IMR-90 (cell line): ENCODE data around the gene ID3. TPM values are rescaled to one million over a fixed set of nuclear protein-coding genes. Genes with fewer than 3 reads are reported as not detected.

Experiments
- ATAC-seq: fragments of 200-7000 bp; cut with Tn5 transposase; 2 replicates; pipeline ENCODE4 v1.9.1; 2020; ENCODE audit warnings: low read depth, mild to moderate bottlenecking, moderate library complexity
- BruUV-seq: library from RNA; stranded (reverse); fragments of 400-500 nt; replicated peaks from 2 replicates; lab custom pipeline; 2021; lab: Mats Ljungman, UMichigan
- CTCF ChIA-PET: fragments of 300-600 bp; formaldehyde crosslinking; extraction: SDS; loops from one replicate; lab custom pipeline; 2021; ENCODE audit warnings: antibody characterized with exemption; lab: Yijun Ruan, JAX
- POLR2A ChIA-PET: fragments of 300-600 bp; sonication (Branson Sonifier 250); formaldehyde crosslinking; loops from one replicate; lab custom pipeline; 2022; ENCODE audit warnings: antibody characterized with exemption; ENCODE audit not compliant: unreplicated experiment; lab: Charles Lee
- DNase-seq: peaks from one replicate; pipeline ENCODE4 v3.0.0; 2013
- H2AFZ ChIP-seq: replicated peaks from 2 replicates; pipeline ENCODE3; 2013; ENCODE audit warnings: low read length, mild to moderate bottlenecking; ENCODE audit not compliant: poor library complexity
- H2AK5ac ChIP-seq: 2 replicates; pipeline ENCODE4 v1.6.1; 2013; ENCODE audit warnings: low read depth, low read length, inconsistent platforms
- H2AK9ac ChIP-seq: replicated peaks from 2 replicates; pipeline ENCODE3; 2013; ENCODE audit warnings: mild to moderate bottlenecking, low read depth, low read length, moderate library complexity; ENCODE audit not compliant: poor library complexity
- H2BK120ac ChIP-seq: 2 replicates; pipeline ENCODE4 v1.6.1; 2013; ENCODE audit warnings: low read depth, low read length, inconsistent platforms
- H2BK15ac ChIP-seq: 3 replicates; pipeline ENCODE4 v1.6.1; 2013; ENCODE audit warnings: low read depth, low read length, inconsistent platforms
- H2BK20ac ChIP-seq: 2 replicates; pipeline ENCODE4 v1.6.1; 2013; ENCODE audit warnings: low read depth, mild to moderate bottlenecking, inconsistent platforms, low read length, moderate library complexity
- H2BK5ac ChIP-seq: 2 replicates; pipeline ENCODE4 v1.6.1; 2013; ENCODE audit warnings: mild to moderate bottlenecking, low read depth, low read length, inconsistent platforms; ENCODE audit not compliant: poor library complexity, severe bottlenecking
- H3K14ac ChIP-seq: replicated peaks from 2 replicates; pipeline ENCODE4 v1.6.1; 2013; ENCODE audit warnings: low read depth, low read length, inconsistent platforms
- H3K18ac ChIP-seq: 2 replicates; pipeline ENCODE4 v1.6.1; 2013; ENCODE audit warnings: low read depth, low read length, control low read depth
- H3K23ac ChIP-seq: 2 replicates; pipeline ENCODE4 v1.6.1; 2013; ENCODE audit warnings: low read depth, low read length, inconsistent platforms
- H3K27ac ChIP-seq: 2 replicates; pipeline ENCODE4 v1.5.1; 2013; ENCODE audit warnings: mild to moderate bottlenecking, control low read depth, low read length; ENCODE audit not compliant: insufficient read depth
- H3K27me3 ChIP-seq: 2 replicates; pipeline ENCODE4 v1.6.1; 2013; ENCODE audit warnings: low read length; ENCODE audit not compliant: control insufficient read depth, insufficient read depth
- H3K36me3 ChIP-seq: 2 replicates; pipeline ENCODE4 v1.6.1; 2013; ENCODE audit warnings: low read length, mixed read lengths; ENCODE audit not compliant: control insufficient read depth, insufficient read depth
- H3K4ac ChIP-seq: 2 replicates; pipeline ENCODE4 v1.6.1; 2013; ENCODE audit warnings: low read depth, low read length, inconsistent platforms
- H3K4me1 ChIP-seq: 2 replicates; pipeline ENCODE4 v1.6.1; 2013; ENCODE audit warnings: low read length, mixed read lengths; ENCODE audit not compliant: control insufficient read depth, insufficient read depth
- H3K4me2 ChIP-seq: 2 replicates; pipeline ENCODE4 v1.6.1; 2013; ENCODE audit warnings: low read depth, mild to moderate bottlenecking, control low read depth, low read length, moderate library complexity
- H3K4me3 ChIP-seq: 2 replicates; pipeline ENCODE4 v1.5.1; 2013; ENCODE audit warnings: low read depth, mild to moderate bottlenecking, control low read depth, low read length, moderate library complexity; ENCODE audit not compliant: insufficient read depth
- H3K56ac ChIP-seq: 2 replicates; pipeline ENCODE4 v1.6.1; 2013; ENCODE audit warnings: low read length, inconsistent platforms; ENCODE audit not compliant: insufficient read depth; ENCODE audit errors: extremely low read depth
- H3K79me1 ChIP-seq, 2 experiments: 2 replicates each; pipeline ENCODE4 v1.6.1; 2013; ENCODE audit warnings: low read length in 2 of 2, inconsistent platforms in 1 of 2, low read depth in 1 of 2
- H3K9ac ChIP-seq: 2 replicates; pipeline ENCODE4 v1.6.1; 2013; ENCODE audit warnings: low read depth, low read length, control low read depth
- H3K9me1 ChIP-seq: 2 replicates; pipeline ENCODE4 v1.6.1; 2013; ENCODE audit warnings: low read length, inconsistent platforms; ENCODE audit not compliant: insufficient read depth
- H3K9me3 ChIP-seq: 2 replicates; pipeline ENCODE4 v1.6.1; 2013; ENCODE audit warnings: low read length; ENCODE audit not compliant: control insufficient read depth, insufficient read depth
- H4K20me1 ChIP-seq: 2 replicates; pipeline ENCODE4 v1.6.1; 2013; ENCODE audit warnings: low read length, inconsistent platforms; ENCODE audit not compliant: insufficient read depth
- H4K5ac ChIP-seq: 2 replicates; pipeline ENCODE4 v1.6.1; 2013; ENCODE audit warnings: mild to moderate bottlenecking, low read depth, low read length, control low read depth
- H4K8ac ChIP-seq, 2 experiments: 2 replicates each; pipeline ENCODE4 v1.6.1; 2013; ENCODE audit warnings: low read depth in 2 of 2, low read length in 2 of 2, control low read depth in 1 of 2, inconsistent platforms in 1 of 2
- H4K91ac ChIP-seq: 2 replicates; pipeline ENCODE4 v1.6.1; 2013; ENCODE audit warnings: low read depth, low read length, inconsistent platforms; ENCODE audit not compliant: insufficient read depth
- CEBPB ChIP-seq: IDR thresholded peaks from 2 replicates; pipeline ENCODE4 v1.6.1; 2012; ENCODE audit warnings: low read depth, low read length, improper control_type of control experiment
- MXI1 ChIP-seq: IDR thresholded peaks from 2 replicates; pipeline ENCODE4 v1.6.1; 2012; ENCODE audit warnings: low read depth, mild to moderate bottlenecking, low read length, moderate library complexity, borderline replicate concordance
- RAD21 ChIP-seq: IDR thresholded peaks from 2 replicates; pipeline ENCODE4 v1.6.1; 2012; ENCODE audit warnings: low read length, improper control_type of control experiment
- RCOR1 ChIP-seq: IDR thresholded peaks from 2 replicates; pipeline ENCODE4 v1.6.1; 2012; ENCODE audit warnings: mild to moderate bottlenecking, low read length, improper control_type of control experiment; ENCODE audit not compliant: insufficient replicate concordance
- WGBS, 2 experiments: methylation state at CpG; one replicate each; pipeline versions ENCODE4 v1.1.5 to v1.1.7; 2013; ENCODE audit warnings: missing lambda C conversion rate in 2 of 2; ENCODE audit not compliant: insufficient read length in 1 of 2; ENCODE audit errors: extremely low coverage in 2 of 2; 5-methylcytosine and 5-hydroxymethylcytosine counted together
- dilution Hi-C: fragments of 300-500 bp; cut with HindIII; formaldehyde crosslinking; loops from one replicate; pipeline ENCODE4 v1.14.3; 2018; ENCODE audit warnings: low sequenced_read_pairs; ENCODE audit not compliant: unreplicated experiment
- in situ Hi-C: fragments of 300-500 bp; cut with MboI; formaldehyde crosslinking; loops from 3 replicates; pipeline ENCODE4 v1.14.3; 2019; ENCODE audit warnings: low sequenced_read_pairs, inconsistent platforms, mixed read lengths
- intact Hi-C: fragments of 100-400 bp; cut with micrococcal nuclease; formaldehyde crosslinking; loops from 2 replicates; pipeline ENCODE4 v1.10.0; 2022
- polyA plus RNA-seq, 3 experiments: library from polyadenylated mRNA; depleted of rRNA; stranded (reverse); fragments of >200 nt; gene quantifications; 2 replicates each; pipeline ENCODE4 v1.2.3, GENCODE V29; 2012; ENCODE audit warnings: low replicate concordance in 1 of 3
- total RNA-seq: library from RNA; depleted of rRNA; stranded (reverse); fragments of >200 nt; gene quantifications from 2 replicates; pipeline ENCODE4 v1.2.3, GENCODE V29; 2012
- TF ChIP-seq, protein P1 (sequence below): conservative IDR thresholded peaks from 2 replicates; pipeline ENCODE4 v1.5.1; 2012; ENCODE audit warnings: mild to moderate bottlenecking, low read depth, low read length, improper control_type of control experiment

ID3 gene
- total and polyA plus RNA-seq, 2 of the 4 experiments (the other 2 are of a cell fraction): 109 to 304 TPM

GRCh38 chr1:23601135-23601967, 42.0 kb upstream of the ID3 start:
- WGBS, 2 experiments: 100% methylated on average over 3 of the region's 11 CpGs; no CpG with 5 or more reads in 1 of the 2 experiments
- intact Hi-C loops (no loop called here), dilution Hi-C loops (no loop called here), in situ Hi-C loops (no loop called here)
- H4K8ac ChIP-seq: no peak overlapping the region
- no peak overlapping the region for H3K56ac ChIP-seq
- TF ChIP-seq RAD21: no peak
- no peak for TF ChIP-seq CEBPB
- TF ChIP-seq, protein P1, sequence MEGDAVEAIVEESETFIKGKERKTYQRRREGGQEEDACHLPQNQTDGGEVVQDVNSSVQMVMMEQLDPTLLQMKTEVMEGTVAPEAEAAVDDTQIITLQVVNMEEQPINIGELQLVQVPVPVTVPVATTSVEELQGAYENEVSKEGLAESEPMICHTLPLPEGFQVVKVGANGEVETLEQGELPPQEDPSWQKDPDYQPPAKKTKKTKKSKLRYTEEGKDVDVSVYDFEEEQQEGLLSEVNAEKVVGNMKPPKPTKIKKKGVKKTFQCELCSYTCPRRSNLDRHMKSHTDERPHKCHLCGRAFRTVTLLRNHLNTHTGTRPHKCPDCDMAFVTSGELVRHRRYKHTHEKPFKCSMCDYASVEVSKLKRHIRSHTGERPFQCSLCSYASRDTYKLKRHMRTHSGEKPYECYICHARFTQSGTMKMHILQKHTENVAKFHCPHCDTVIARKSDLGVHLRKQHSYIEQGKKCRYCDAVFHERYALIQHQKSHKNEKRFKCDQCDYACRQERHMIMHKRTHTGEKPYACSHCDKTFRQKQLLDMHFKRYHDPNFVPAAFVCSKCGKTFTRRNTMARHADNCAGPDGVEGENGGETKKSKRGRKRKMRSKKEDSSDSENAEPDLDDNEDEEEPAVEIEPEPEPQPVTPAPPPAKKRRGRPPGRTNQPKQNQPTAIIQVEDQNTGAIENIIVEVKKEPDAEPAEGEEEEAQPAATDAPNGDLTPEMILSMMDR: no peak
- TF ChIP-seq RCOR1: no peak
- no peak for TF ChIP-seq MXI1
- H2BK5ac ChIP-seq: no peak overlapping the region
- no peaks in the 10 kb centered on the region for H3K36me3 ChIP-seq
- H3K4me1 ChIP-seq: no peaks in the 10 kb centered on the region
- DNase-seq (no peak), ATAC-seq (no peak)
- no TSS peak for BruUV-seq
- no peaks in the 10 kb centered on the region for H4K20me1 ChIP-seq
- no peak overlapping the region for H3K4ac ChIP-seq
- no peak overlapping the region for H3K27ac ChIP-seq
- CTCF ChIA-PET: interaction anchor here (0.7 kb wide), 1 partner anchor 18 kb away, joined by 6 read pairs; no protein-coding TSS in a partner anchor
- no peak overlapping the region for H2BK20ac ChIP-seq
- H4K5ac ChIP-seq: no peak overlapping the region
- no peak overlapping the region for H3K9ac ChIP-seq
- no peak overlapping the region; the same call in 1 of the 2 replicates for H3K23ac ChIP-seq
- H2AK9ac ChIP-seq: no peak overlapping the region
- no peak overlapping the region for H2AFZ ChIP-seq
- no peak overlapping the region for H3K4me2 ChIP-seq
- H3K9me1 ChIP-seq: 0 out of 2 replicates have a peak, but pooled peaks cover 3% of the 10 kb centered on the region
- H3K4me3 ChIP-seq: no peak overlapping the region
- no peak overlapping the region for H2BK120ac ChIP-seq
- no peaks in the 10 kb centered on the region for H3K27me3 ChIP-seq
- no peak overlapping the region for H2BK15ac ChIP-seq
- no peak overlapping the region for H3K14ac ChIP-seq
- H3K9me3 ChIP-seq: no peaks in the 10 kb centered on the region
- H2AK5ac ChIP-seq: no peak overlapping the region
- POLR2A ChIA-PET: no interaction called here
- no peak overlapping the region for H4K91ac ChIP-seq
- H3K79me1 ChIP-seq: no peaks in the 10 kb centered on the region
- no peak overlapping the region for H3K18ac ChIP-seq
